ENCODE measurements around the gene ITPK1.

ITPK1 gene

DNA sequence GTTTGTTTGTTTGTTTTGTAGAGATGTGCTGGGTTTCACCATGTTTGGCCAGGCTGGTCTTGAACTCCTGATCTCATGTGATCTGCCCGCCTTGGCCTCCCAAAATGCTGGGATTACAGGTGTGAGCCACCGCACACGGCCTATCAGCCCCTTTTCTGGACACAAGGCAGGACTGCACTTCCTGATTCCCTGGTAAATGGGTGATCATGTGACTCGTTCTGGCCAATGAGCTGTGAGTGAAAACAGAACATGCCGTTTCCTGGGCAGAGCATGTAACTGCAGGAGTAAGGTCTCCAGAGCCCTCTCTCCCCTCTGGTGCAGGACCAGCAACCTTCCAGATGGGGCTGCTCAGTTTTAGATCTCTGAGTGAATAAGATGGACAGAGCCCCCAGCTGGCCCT lies 92.7 kb downstream of the ITPK1 start:
- DNase-seq = no peak

DNA sequence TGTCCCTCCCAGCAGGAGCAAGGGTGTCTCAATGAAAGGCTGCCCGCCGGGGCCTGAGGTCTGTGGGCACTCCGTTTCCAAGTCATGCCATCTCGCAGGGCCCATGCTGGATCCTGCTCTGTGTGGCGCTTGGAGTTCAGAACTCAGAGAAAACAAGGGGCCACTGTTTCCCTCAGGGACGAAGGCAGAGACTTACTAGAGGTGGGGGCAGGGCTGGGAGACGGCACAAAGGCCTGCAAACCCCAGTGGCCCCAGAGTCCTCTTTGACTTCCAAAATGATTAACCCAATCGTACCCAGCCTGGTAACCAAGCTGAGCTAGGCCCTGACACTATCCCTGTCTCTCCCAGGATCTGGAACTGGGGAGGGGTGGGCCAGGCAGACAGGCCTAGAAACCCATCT lies 95.8 kb downstream of the ITPK1 start:
- no peak for DNase-seq

- no peak for DNase-seq
Measured at GRCh38 chr14:93019367-93019843, 96.3 kb downstream of the ITPK1 start.

- no peak for DNase-seq
Measured at GRCh38 chr14:93018366-93018765, 97.4 kb downstream of the ITPK1 start.

- no peak for DNase-seq
Measured at GRCh38 chr14:93017898-93018297, 97.8 kb downstream of the ITPK1 start.

DNA sequence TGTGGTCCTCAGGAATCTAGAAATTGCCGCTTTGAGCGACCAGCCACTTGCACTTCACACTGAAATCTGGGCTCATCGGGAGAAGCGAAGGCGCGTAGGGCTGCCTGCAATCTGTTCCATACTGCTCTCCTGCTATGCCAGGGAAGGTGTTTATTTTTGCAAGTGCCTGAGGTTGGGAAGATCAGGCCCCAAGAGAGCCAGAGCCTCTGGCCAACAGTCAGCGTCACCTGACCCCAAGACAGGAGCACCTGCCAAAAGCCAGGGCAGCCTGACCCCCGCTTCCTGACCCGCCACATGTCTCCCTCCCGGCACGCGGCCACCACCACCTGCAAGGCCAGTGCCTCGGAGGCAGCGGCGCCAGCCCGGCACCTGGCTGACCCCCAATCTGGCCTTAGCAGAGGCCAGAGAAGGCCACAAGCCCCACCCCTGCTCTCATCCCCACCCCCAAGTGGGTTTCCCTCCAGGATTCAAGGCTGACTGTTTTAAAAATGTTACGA lies 98.4 kb downstream of the ITPK1 start:
- DNase-seq = no peak

DNA sequence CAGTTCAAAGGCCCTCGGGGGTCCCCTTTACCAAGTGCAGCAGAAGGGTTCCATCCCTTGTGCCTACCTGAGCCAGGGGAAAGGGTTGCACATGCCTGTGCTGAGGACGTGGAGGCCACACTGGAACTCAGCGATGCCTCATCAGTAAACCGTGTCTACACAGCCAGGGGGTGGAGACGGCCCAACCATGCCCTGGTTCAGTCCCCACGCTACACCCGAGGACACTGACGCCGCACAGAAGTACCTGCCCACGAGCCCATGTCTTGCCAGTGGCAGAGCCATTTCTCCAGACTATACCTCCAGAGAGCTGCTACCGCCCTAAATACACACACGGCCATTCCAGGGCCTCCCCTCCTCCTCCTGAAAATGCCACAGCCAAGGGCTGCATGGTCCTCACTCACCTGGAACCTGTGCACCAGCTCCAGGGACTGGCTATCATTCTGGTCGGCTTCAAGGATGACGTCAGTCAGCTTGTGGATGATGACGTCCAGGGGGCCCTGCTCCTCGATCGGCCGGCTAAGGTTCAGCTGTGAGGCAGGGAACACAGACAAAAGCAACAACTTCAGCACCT lies 99.4 kb downstream of the ITPK1 start:
- no peak for DNase-seq

- DNase-seq = no peak
Measured at GRCh38 chr14:93015505-93015904, 100.2 kb downstream of the ITPK1 start.

DNA sequence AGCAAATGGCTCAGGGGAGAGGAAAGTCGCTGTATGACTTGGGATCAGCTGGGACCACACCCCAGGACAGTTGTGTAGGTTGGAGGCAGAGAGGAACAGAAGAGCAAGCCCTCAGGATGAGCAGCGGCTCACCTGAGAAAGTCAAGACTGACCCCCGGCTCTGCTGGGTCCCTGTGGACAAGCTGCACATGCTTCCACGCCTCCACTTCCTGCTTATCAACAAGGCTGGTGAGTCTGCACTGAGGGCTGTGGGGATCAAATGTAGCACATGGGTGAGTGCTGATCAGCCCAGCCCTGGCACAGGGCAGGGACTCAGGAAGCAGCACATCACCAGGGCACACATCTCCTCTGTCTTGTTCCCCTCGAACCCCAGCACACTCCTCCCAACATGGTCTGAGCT lies 100.7 kb downstream of the ITPK1 start:
- no peak for DNase-seq

- no peak for DNase-seq
Measured at GRCh38 chr14:93014058-93015023, 101.4 kb downstream of the ITPK1 start.

- no peak for DNase-seq
Measured at GRCh38 chr14:93012951-93013719, 102.6 kb downstream of the ITPK1 start.

DNA sequence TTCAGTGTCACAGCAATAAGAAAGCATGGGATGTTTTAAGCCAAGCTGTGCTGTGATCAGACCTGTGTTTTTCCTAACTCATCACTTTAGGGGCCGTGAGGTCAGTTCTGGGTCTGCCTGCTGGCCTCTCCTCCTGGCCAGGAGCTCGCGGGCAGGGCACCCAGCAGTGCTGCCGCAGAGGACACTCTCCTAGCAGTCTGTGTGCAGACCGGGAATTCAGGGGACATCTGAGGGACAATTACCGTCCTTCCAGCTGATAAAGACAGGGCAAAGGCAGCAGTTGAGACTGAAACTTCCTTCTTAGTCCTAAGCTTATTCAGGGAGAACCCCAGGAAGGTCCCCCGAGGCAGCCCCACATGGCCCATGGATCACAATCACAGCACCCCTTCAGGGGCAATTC lies 103.2 kb downstream of the ITPK1 start:
- no peak for DNase-seq

DNA sequence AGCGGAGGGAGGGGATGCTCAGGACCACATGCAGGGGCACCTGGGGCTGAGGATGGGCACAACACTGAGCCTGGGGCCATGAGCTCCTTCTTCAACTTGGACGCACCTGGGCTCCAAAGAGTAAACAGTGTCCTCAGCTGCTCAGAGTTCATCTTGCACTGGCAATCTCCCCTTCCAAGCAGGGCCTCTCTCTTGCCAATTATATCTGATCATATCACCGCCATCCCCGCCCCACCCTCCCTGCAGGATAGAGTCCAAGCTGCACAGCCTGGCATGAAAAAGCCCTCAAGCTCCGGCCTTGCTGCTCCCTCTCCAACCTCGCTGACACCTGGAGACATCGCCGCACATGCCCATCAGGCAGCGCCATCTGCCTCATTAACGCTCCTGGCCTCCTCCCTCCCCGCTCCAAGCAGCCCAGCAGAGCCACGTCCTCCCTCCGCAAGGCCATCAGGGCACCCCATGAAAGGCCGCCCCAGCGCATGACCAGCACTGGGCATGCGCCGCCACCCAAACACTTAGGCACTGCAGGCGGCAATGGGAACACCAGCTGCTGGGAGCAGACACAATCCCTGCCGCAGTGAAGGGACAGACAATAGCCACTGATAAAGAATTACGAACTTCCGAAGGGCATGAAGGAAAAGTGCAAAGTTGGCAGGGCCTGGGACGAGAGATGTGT lies 103.9 kb downstream of the ITPK1 start:
- no peak for DNase-seq

- no peak for DNase-seq
Measured at GRCh38 chr14:93011141-93011529, 104.6 kb downstream of the ITPK1 start.

DNA sequence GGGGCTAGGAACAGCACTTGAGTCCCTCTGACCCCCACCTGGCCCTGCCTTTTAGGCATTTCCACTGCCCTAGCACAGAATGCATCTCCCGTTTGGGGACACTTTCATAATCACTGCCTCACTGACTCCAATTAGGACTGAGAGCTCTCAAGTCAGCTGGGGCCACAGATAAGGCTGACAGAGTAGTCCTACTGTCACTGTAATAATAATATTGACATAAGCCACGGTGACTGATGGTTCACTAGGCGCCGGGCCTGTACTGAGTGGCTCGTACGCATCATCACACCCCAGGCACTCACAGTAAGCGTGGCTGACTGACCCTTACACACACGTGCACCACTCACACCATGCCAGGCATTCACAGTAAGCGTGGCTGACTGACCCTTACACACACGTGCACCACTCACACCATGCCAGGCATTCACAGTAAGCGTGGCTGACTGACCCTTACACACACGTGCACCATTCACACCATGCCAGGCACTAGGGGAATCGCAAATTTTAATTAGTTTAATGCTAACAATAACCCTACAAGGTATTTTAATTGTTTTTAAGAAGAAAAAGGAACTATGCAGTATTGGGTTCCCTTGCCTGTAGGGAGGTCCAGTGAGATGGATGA lies 105.1 kb downstream of the ITPK1 start:
- no peak for DNase-seq

DNA sequence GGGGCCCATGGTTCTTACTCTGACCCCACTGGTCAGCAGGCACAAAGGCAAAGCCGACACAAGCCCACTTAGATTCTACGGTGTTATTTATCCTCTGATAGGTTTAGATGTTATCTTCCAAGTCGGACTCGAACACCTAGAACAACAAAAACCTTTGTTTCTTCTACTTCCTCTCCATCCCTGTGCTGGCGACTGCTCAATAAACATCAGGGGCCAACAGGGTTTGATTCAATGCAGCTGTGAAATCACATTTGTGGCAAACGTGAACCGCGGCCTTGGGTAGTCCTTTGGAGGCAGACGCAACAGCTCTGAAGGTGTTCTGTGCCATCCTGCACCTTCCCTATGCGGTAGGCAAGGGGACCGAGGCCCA lies 105.6 kb downstream of the ITPK1 start:
- DNase-seq = no peak

DNA sequence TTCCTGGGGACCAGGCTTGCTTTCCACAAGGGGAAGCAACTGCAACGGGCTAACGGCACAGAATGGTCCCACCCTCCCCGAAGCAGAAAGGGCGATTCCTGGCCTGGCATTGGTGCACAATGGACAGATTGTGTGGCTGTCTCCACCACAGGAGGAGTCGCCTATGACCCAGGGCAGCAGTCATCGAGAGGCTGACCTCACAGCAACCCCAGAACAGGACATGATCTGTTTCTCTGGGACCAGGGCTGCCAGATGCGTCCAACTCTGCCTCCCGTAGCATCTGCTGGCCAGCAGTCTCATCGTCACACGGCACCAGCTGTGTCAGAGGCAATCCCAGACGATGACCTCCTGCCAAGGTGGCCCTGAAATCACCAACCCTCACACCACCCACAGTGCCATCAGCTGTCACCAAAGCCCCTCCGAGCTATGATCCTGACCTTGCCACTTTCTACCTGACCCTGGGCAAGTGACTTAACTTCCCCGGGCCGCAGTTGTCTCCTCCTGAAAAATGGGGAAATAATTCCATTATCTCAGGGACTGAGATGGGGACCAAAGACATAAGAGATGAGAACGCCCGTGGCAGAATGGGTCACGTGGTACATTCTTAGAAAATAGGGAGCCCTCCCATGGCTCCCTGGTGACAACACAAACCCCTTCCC lies 106.1 kb downstream of the ITPK1 start:
- DNase-seq = no peak

GRCh38 chr14:93008381-93008780 lies 107.3 kb downstream of the ITPK1 start:
- no peak for DNase-seq

DNA sequence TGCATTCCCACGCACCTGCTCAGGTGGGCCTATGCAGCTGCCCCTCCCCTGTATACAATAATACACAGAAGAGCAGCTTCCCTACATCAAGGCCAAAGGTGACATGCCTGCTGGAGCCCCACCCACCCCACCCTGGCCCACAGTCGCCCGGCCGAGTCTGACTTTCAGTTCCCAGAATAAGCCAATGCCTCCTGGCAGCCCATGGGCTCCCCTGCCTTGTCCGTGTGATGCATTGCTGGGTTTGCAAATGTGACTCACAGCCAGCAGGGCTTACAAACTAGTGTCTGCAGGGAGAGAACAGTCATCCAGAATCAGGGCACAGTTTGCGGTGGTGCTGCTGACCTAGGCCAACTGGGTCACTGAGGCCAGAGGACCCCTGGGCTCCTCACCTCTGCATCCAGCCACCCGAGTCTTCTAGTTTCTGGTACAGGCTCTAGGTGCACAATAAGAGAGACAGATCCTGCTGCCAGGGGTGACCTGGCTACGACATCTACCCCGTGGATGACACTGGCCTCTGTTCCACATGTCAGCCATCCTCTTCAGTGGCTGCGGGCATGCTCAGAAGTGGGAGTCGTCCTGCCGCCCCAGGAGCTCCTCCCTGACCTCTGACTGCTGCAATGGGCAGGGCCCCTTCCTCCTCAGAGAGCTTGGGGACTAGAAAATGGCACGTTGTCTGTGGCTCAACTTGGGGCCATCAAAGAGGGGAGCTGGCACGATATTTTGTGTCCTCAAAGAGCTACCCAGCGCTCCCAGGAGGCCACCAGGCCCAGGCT lies 108.3 kb downstream of the ITPK1 start:
- no peak for DNase-seq

- DNase-seq = no peak
Measured at GRCh38 chr14:93006567-93007051, 109.1 kb downstream of the ITPK1 start.

GRCh38 chr14:93005838-93006237 lies 109.9 kb downstream of the ITPK1 start:
- no peak for DNase-seq
